Body of pancreas (tissue), 4 donors: Measurements from ENCODE around the gene ERO1A.

Source experiments
- POLR2A ChIP-seq, 3 donors: fragments of 450-650 bp; IDR thresholded peaks; one replicate each; pipeline ENCODE4 v1.6.1; 2016; ENCODE audit warnings: antibody characterized with exemption in 3 of 3, mild to moderate bottlenecking in 2 of 3
- TF ChIP-seq, protein P1 (sequence below), 7 experiments: fragments of 450-650 bp in 4 of 7; fragments of 200-600 bp in 3 of 7; sonication (generic) in 3 of 7; IDR thresholded peaks; one replicate each; pipeline ENCODE4 v1.5.1; 2016 to 2019; ENCODE audit warnings: antibody characterized with exemption in 7 of 7

GRCh38 chr14:52738409-52738808 lies 43.1 kb upstream of the ERO1A start:
- TF ChIP-seq POLR2A (IDR thresholded peaks at IDR 0.05), result no peak
- TF ChIP-seq, protein P1, sequence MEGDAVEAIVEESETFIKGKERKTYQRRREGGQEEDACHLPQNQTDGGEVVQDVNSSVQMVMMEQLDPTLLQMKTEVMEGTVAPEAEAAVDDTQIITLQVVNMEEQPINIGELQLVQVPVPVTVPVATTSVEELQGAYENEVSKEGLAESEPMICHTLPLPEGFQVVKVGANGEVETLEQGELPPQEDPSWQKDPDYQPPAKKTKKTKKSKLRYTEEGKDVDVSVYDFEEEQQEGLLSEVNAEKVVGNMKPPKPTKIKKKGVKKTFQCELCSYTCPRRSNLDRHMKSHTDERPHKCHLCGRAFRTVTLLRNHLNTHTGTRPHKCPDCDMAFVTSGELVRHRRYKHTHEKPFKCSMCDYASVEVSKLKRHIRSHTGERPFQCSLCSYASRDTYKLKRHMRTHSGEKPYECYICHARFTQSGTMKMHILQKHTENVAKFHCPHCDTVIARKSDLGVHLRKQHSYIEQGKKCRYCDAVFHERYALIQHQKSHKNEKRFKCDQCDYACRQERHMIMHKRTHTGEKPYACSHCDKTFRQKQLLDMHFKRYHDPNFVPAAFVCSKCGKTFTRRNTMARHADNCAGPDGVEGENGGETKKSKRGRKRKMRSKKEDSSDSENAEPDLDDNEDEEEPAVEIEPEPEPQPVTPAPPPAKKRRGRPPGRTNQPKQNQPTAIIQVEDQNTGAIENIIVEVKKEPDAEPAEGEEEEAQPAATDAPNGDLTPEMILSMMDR (IDR thresholded peaks at IDR 0.05), result no peak
